ENCODE results near the gene COA6. TPM values are rescaled to one million over a fixed set of nuclear protein-coding genes. Genes with fewer than 3 reads are reported as not detected.

COA6 gene
- polyA plus RNA-seq, 1 donor (not counting 4 experiments of a cell fraction or from before 2014, with no cell fraction given), result 36.0 TPM

DNA sequence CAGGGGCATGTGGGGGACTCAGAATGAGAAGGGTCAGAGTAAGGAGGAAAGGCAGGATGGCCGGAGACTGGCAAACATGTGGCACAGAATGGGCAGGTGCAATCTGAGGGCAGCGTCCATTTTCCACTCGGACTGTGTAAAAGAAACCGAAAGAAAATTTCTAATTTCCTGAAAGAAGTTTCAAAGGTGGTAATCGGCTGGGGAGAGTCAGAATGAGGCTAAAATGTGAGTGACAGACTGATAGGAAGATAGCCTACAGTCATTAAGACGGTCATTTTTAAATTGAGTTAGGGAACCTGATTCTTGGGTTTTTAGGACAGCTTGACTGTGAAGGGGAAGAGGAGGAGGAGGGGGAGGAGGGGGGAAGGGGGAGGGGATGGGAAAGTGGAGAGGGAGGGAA is 23.6 kb downstream of the COA6 start:
- dilution Hi-C loops (cut with MboI; ENCODE audit: extremely low pct_ligation_motif_present, low sequenced_read_pairs), result no loop called here
- Histone ChIP-seq H3K9me3 (ENCODE audit: control insufficient read depth, low read depth, low read length) (no peaks in the 10 kb centered on the region), H4K20me1 (ENCODE audit: control insufficient read depth, extremely low read depth, insufficient read depth, low read length) (no peaks in the 10 kb centered on the region), H3K27ac (ENCODE audit: control insufficient read depth, insufficient read depth, low read length) (no peak overlapping the region), H3K9ac (ENCODE audit: control insufficient read depth, extremely low read depth, insufficient read depth, low read length) (no peak overlapping the region), H3K79me2 (ENCODE audit: control insufficient read depth, insufficient read depth, low read length) (no peaks in the 10 kb centered on the region), H2AFZ (ENCODE audit: control insufficient read depth, low read length) (no peak overlapping the region), H3K4me2 (ENCODE audit: control insufficient read depth, extremely low read depth, insufficient read depth, low read depth, low read length) (no peak overlapping the region), H3K4me1 (ENCODE audit: control insufficient read depth, extremely low read depth, insufficient read depth, low read length) (no peaks in the 10 kb centered on the region), H3K9me1 (ENCODE audit: control insufficient read depth, extremely low read depth, insufficient read depth, low read length) (peaks cover 2% of the 10 kb centered on the region), H3K27me3 (ENCODE audit: control insufficient read depth, extremely low read depth, insufficient read depth, low read length) (no peaks in the 10 kb centered on the region), H3K36me3 (ENCODE audit: control insufficient read depth in 2 of 2, extremely low read depth in 1 of 2, insufficient read depth in 2 of 2, low read length in 2 of 2) (peaks cover 8 to 12% of the 10 kb centered on the region in 2 experiments), H3K4me3 (ENCODE audit: control insufficient read depth in 2 of 3, extremely low read depth in 1 of 3, insufficient read depth in 2 of 3, low read depth in 1 of 3, low read length in 3 of 3) (no peak overlapping the region)
- TF ChIP-seq, protein P1, sequence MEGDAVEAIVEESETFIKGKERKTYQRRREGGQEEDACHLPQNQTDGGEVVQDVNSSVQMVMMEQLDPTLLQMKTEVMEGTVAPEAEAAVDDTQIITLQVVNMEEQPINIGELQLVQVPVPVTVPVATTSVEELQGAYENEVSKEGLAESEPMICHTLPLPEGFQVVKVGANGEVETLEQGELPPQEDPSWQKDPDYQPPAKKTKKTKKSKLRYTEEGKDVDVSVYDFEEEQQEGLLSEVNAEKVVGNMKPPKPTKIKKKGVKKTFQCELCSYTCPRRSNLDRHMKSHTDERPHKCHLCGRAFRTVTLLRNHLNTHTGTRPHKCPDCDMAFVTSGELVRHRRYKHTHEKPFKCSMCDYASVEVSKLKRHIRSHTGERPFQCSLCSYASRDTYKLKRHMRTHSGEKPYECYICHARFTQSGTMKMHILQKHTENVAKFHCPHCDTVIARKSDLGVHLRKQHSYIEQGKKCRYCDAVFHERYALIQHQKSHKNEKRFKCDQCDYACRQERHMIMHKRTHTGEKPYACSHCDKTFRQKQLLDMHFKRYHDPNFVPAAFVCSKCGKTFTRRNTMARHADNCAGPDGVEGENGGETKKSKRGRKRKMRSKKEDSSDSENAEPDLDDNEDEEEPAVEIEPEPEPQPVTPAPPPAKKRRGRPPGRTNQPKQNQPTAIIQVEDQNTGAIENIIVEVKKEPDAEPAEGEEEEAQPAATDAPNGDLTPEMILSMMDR (optimal IDR thresholded peaks at IDR 0.05 in 1 of 3, IDR thresholded peaks at IDR 0.05 in 1 of 3, conservative IDR thresholded peaks at IDR 0.05 in 1 of 3; ENCODE audit: extremely low read depth in 1 of 3, insufficient read depth in 2 of 3, low read length in 3 of 3), result no peak
- TF ChIP-seq EZH2 (IDR thresholded peaks at IDR 0.05; ENCODE audit: low read length), result no peak
- no peak for DNase-seq (ENCODE audit: low read depth, low spot score)
- FAIRE-seq, result no peak

DNA sequence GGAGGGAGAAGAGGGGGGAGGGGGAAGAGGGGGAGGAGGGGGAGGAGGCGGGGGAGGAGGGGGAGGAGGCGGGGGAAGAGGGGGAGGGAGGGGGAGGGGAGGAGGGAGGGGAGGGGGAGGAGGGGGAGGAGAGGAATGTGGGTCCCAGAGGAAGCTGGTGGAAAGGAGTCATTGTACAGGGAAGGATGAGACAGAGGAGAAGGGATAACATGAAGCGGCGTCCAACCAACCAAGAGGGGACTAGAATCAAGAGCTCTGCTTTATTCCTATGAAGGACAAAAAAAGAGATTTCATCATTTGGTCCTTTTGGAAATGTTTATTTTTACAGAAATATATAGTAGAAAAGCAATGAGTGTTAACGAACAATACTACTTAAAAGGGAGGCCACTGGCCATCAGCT is 24.5 kb downstream of the COA6 start:
- dilution Hi-C loops (cut with MboI; ENCODE audit: extremely low pct_ligation_motif_present, low sequenced_read_pairs), result no loop called here
- H3K79me2 ChIP-seq (ENCODE audit: control insufficient read depth, insufficient read depth, low read length), result no peaks in the 10 kb centered on the region
- H3K9me3 ChIP-seq (ENCODE audit: control insufficient read depth, low read depth, low read length), result no peaks in the 10 kb centered on the region
- no peak overlapping the region for H3K4me2 ChIP-seq (ENCODE audit: control insufficient read depth, extremely low read depth, insufficient read depth, low read depth, low read length)
- H3K9me1 ChIP-seq (ENCODE audit: control insufficient read depth, extremely low read depth, insufficient read depth, low read length), result peaks cover 2% of the 10 kb centered on the region
- H4K20me1 ChIP-seq (ENCODE audit: control insufficient read depth, extremely low read depth, insufficient read depth, low read length), result no peaks in the 10 kb centered on the region
- peaks cover 6 to 12% of the 10 kb centered on the region in 2 experiments for H3K36me3 ChIP-seq (ENCODE audit: control insufficient read depth in 2 of 2, extremely low read depth in 1 of 2, insufficient read depth in 2 of 2, low read length in 2 of 2)
- no peaks in the 10 kb centered on the region for H3K4me1 ChIP-seq (ENCODE audit: control insufficient read depth, extremely low read depth, insufficient read depth, low read length)
- DNase-seq (ENCODE audit: low read depth, low spot score) (no peak), FAIRE-seq (no peak)
- H3K4me3 ChIP-seq (ENCODE audit: control insufficient read depth in 2 of 3, extremely low read depth in 1 of 3, insufficient read depth in 2 of 3, low read depth in 1 of 3, low read length in 3 of 3), result no peak overlapping the region
- H2AFZ ChIP-seq (ENCODE audit: control insufficient read depth, low read length), result no peak overlapping the region
- no peak overlapping the region for H3K27ac ChIP-seq (ENCODE audit: control insufficient read depth, insufficient read depth, low read length)
- no peak overlapping the region for H3K9ac ChIP-seq (ENCODE audit: control insufficient read depth, extremely low read depth, insufficient read depth, low read length)
- TF ChIP-seq, protein P1 (optimal IDR thresholded peaks at IDR 0.05 in 1 of 3, IDR thresholded peaks at IDR 0.05 in 1 of 3, conservative IDR thresholded peaks at IDR 0.05 in 1 of 3; ENCODE audit: extremely low read depth in 1 of 3, insufficient read depth in 2 of 3, low read length in 3 of 3), result no peak
- no peak for TF ChIP-seq EZH2 (IDR thresholded peaks at IDR 0.05; ENCODE audit: low read length)
- no peaks in the 10 kb centered on the region for H3K27me3 ChIP-seq (ENCODE audit: control insufficient read depth, extremely low read depth, insufficient read depth, low read length)

Data from keratinocyte (primary cell).